GM19372 (cell line): ENCODE results near the gene TXNL4A.
"Not testable (repeated sequence)": the region's sequence is repeated elsewhere in the genome, so short reads cannot be mapped to it uniquely, and the experiment has no call there.

Source experiments
- ATAC-seq: cut with Tn5 transposase; IDR thresholded peaks from one replicate; pipeline ENCODE4 v1.9.1; 2021; ENCODE audit warnings: mild to moderate bottlenecking, low read depth, moderate library complexity; ENCODE audit not compliant: unreplicated experiment

TXNL4A gene

GRCh38 chr18:79988451-79989194 is at the start of gene TXNL4A:
TSS of gene TXNL4A (minus strand) at chr18:79988563. CDS start at chr18:79988392, 171 bp downstream.
- peak; percentile 97 for ATAC-seq

GRCh38 chr18:80037300-80037699 is 48.9 kb upstream of the TXNL4A start:
- no peak for ATAC-seq

- no peak for ATAC-seq
Observed at GRCh38 chr18:80035997-80036396, 47.6 kb upstream of the TXNL4A start.

- no peak for ATAC-seq
Observed at GRCh38 chr18:80034852-80035406, 46.6 kb upstream of the TXNL4A start.

- peak; percentile 67 for ATAC-seq
Observed at GRCh38 chr18:80034068-80034851, 45.9 kb upstream of the TXNL4A start, which contains the start of gene RBFA. TSS of gene RBFA (plus strand) at chr18:80034434. CDS start at chr18:80034496, 62 bp downstream.

GRCh38 chr18:80033181-80034067 is 45.1 kb upstream of the TXNL4A start:
- ATAC-seq = no peak

GRCh38 chr18:80029690-80030089 is 41.3 kb upstream of the TXNL4A start:
- no peak for ATAC-seq

- not testable (repeated sequence) for ATAC-seq
Observed at GRCh38 chr18:80027719-80028118, 39.4 kb upstream of the TXNL4A start.

- no peak for ATAC-seq
Observed at GRCh38 chr18:80026363-80026762, 38.0 kb upstream of the TXNL4A start.

GRCh38 chr18:80023173-80023572 is 34.8 kb upstream of the TXNL4A start:
- no peak for ATAC-seq

GRCh38 chr18:80022613-80023012 is 34.2 kb upstream of the TXNL4A start:
- ATAC-seq = no peak

GRCh38 chr18:80012714-80013113 is 24.4 kb upstream of the TXNL4A start:
- no peak for ATAC-seq

- not testable (repeated sequence) for ATAC-seq
Observed at GRCh38 chr18:80011496-80012137, 23.3 kb upstream of the TXNL4A start.

- no peak for ATAC-seq
Observed at GRCh38 chr18:80010551-80010906, 22.2 kb upstream of the TXNL4A start.

- ATAC-seq = no peak
Observed at GRCh38 chr18:80009661-80010550, 21.5 kb upstream of the TXNL4A start.

- no peak for ATAC-seq
Observed at GRCh38 chr18:80006724-80007123, 18.4 kb upstream of the TXNL4A start.

- no peak for ATAC-seq
Observed at GRCh38 chr18:80004600-80005342, 16.4 kb upstream of the TXNL4A start.

GRCh38 chr18:80002468-80002867 is 14.1 kb upstream of the TXNL4A start:
- ATAC-seq = no peak
